ENCODE measurements around the gene IKZF2.

IKZF2 gene

DNA sequence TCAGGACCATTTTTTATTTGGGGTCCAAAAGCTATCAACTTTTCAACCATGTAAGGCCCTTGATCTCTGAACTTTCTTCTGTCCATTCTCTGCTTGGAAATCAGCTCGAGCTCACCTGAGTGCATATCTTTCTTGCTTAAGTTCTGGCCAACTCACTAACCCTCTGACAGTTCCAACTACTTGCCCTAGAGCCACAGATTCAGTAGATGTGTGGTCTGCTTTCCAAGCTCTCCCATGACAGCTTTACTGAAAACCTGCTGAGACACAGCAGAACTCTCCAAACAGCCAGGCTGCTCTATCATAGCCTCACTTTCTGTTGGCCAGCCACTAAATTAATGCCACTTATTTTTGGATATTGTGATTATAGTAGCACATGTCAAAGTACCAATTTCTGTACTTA is 21.2 kb upstream of the IKZF2 start:
- H3K36me3 Mint-ChIP-seq (ENCODE audit: low read depth), result no peaks in the 10 kb centered on the region
- H3K4me3 Mint-ChIP-seq, result no peak overlapping the region
- TF ChIP-seq CTCF (IDR thresholded peaks at IDR 0.05), result no peak
- no peak overlapping the region for H3K27ac Mint-ChIP-seq
- no peaks in the 10 kb centered on the region for H3K9me3 Mint-ChIP-seq
- no peaks in the 10 kb centered on the region for H3K27me3 Mint-ChIP-seq (ENCODE audit: low read depth, poor library complexity)
- DNase-seq, result no peak
- no peaks in the 10 kb centered on the region for H3K4me1 Mint-ChIP-seq

DNA sequence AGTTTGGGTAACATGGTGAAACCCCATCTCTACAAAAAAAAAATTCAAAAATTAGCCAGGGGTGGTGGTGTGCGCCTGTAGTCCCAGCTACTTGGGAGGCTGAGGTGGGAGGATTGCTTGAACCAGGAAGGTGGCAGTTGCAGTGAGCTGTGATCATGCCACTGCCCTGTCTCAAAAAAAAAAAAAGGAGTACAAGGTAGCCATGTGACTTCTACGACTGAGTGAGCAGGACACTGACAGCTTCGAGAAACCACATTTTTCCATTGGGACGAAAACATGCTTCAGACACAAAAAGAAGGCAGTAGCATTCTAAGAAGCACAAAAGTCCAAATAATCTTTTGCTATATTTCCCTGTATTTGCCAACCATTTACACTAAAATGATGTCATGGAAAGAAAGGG is 19.7 kb upstream of the IKZF2 start:
- no peaks in the 10 kb centered on the region for H3K36me3 Mint-ChIP-seq (ENCODE audit: low read depth)
- H3K4me3 Mint-ChIP-seq, result no peak overlapping the region
- no peaks in the 10 kb centered on the region for H3K4me1 Mint-ChIP-seq
- no peak for DNase-seq
- H3K9me3 Mint-ChIP-seq, result no peaks in the 10 kb centered on the region
- H3K27me3 Mint-ChIP-seq (ENCODE audit: low read depth, poor library complexity), result no peaks in the 10 kb centered on the region
- H3K27ac Mint-ChIP-seq, result no peak overlapping the region
- no peak for TF ChIP-seq CTCF (IDR thresholded peaks at IDR 0.05)

GRCh38 chr2:213167271-213167930 is 16.0 kb upstream of the IKZF2 start:
- Mint-ChIP-seq H3K27ac (no peak overlapping the region), H3K9me3 (no peaks in the 10 kb centered on the region), H3K4me3 (no peak overlapping the region), H3K4me1 (no peaks in the 10 kb centered on the region), H3K27me3 (ENCODE audit: low read depth, poor library complexity) (no peaks in the 10 kb centered on the region), H3K36me3 (ENCODE audit: low read depth) (no peaks in the 10 kb centered on the region)
- TF ChIP-seq CTCF (IDR thresholded peaks at IDR 0.05), result no peak
- no peak for DNase-seq

- DNase-seq, result no peak
- H3K27ac Mint-ChIP-seq, result no peak overlapping the region
- no peaks in the 10 kb centered on the region for H3K9me3 Mint-ChIP-seq
- no peaks in the 10 kb centered on the region for H3K4me1 Mint-ChIP-seq
- no peak for TF ChIP-seq CTCF (IDR thresholded peaks at IDR 0.05)
- no peaks in the 10 kb centered on the region for H3K36me3 Mint-ChIP-seq (ENCODE audit: low read depth)
- H3K4me3 Mint-ChIP-seq, result no peak overlapping the region
- H3K27me3 Mint-ChIP-seq (ENCODE audit: low read depth, poor library complexity), result no peaks in the 10 kb centered on the region
These were observed 14.7 kb upstream of the IKZF2 start for GRCh38 chr2:213166109-213166508.

DNA sequence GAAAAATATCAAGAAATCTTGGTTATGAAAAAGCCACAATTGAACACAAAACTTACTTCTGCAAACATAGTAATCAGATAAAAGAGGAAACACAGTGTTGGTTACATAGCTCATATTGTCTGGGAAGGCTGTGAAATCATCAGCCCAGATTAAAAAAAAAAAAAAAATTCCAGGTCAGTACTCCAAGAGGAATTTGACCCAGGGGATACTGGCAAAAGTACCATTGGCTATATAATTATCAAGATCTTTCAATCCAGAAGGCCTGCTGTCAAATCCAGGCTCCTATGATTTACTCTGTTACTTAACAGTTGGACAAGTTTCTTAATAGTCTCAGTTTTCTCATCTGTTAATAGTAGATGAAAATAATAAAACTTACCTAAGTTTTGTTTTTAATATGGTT is 12.9 kb upstream of the IKZF2 start:
- DNase-seq, result no peak
- H3K4me1 Mint-ChIP-seq, result no peaks in the 10 kb centered on the region
- H3K9me3 Mint-ChIP-seq, result no peaks in the 10 kb centered on the region
- no peak for TF ChIP-seq CTCF (IDR thresholded peaks at IDR 0.05)
- no peaks in the 10 kb centered on the region for H3K27me3 Mint-ChIP-seq (ENCODE audit: low read depth, poor library complexity)
- H3K27ac Mint-ChIP-seq, result no peak overlapping the region
- H3K4me3 Mint-ChIP-seq, result no peak overlapping the region
- no peaks in the 10 kb centered on the region for H3K36me3 Mint-ChIP-seq (ENCODE audit: low read depth)

DNA sequence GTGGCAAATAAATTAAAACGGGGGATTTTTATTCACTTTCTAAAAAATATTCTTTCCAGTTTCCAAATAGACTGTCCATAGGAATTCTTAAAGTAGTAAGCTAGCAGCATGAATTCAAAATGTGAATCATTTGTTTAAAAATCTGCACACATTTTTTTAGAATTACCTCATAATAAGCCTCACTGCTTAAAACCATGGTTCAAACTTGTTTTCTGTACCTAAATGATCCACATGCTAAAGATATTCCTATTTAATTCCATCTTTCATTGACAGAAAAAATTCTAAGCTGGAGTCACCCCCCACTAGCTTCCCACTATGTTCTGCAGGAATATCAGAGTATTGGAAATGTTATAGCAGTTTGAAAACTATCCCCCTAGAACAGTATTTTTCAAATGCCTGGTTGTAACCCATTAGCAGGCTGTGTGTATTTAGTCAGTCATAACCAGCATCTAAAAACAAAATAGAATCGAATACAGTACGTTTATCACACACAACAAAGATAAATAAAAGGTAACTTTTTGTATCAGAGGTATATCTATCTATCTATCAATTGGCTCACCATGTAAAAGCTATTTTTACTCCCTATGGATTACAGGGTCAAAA is 11.2 kb upstream of the IKZF2 start:
- DNase-seq, result no peak
- Mint-ChIP-seq H3K4me1 (no peaks in the 10 kb centered on the region), H3K36me3 (ENCODE audit: low read depth) (no peaks in the 10 kb centered on the region), H3K27ac (no peak overlapping the region), H3K4me3 (no peak overlapping the region), H3K9me3 (no peaks in the 10 kb centered on the region), H3K27me3 (ENCODE audit: low read depth, poor library complexity) (no peaks in the 10 kb centered on the region)
- no peak for TF ChIP-seq CTCF (IDR thresholded peaks at IDR 0.05)
